Activated naive CD8-positive, alpha-beta T cell treated with anti-CD3 and anti-CD28 coated beads, Interleukin-2, amount 50 U/mL, for 16 hours (primary cell): Measurements from ENCODE around the gene NDUFA12.
"Not testable (repeated sequence)": the region's sequence is repeated elsewhere in the genome, so short reads cannot be mapped to it uniquely, and the experiment has no call there.

ENCODE experiments used
- DNase-seq: peaks from one replicate; pipeline ENCODE4 v3.0.0-alpha.2; 2020; ENCODE audit warnings: low read depth, low spot score

Gene NDUFA12

DNA sequence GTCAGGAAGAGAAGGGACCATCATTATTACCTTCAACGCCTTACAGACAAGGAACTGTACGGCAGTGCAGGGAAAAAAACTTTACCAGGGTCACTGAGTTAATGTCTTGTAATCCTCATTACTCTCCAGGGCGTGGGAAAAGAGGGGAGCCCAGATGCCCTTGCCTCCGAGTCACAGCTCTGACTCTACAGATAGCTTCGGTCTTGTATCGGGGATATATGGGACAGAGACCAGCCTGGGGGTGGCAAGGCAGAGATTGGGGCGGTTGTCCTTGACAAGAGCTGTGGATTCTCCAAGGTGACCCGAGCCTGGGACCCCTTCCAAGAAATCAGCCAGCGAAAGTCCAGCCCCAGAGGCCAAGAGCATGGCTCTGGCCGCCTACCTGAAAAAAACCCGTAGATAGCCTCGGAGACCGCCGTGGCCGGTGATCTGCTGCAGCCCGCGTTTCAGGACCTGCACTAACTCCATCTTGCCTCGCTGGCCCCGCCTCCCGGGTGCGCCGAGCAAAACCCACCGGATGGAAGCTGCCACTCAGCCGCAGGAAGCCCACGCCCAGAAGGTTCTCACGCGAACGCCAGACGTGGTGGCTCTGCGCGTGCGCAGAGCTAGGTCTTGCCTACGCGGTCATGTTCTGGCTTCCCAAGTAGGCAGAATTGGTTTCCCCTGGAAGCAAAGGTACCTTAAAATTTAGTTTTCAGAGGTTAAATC lies at the start of gene NDUFA12:
NDUFA12 (minus strand) TSS at position 485 of the 708 bp plus-strand sequence; CDS start at position 468, 17 bp downstream.
- DNase-seq, result peak; percentile 88

DNA sequence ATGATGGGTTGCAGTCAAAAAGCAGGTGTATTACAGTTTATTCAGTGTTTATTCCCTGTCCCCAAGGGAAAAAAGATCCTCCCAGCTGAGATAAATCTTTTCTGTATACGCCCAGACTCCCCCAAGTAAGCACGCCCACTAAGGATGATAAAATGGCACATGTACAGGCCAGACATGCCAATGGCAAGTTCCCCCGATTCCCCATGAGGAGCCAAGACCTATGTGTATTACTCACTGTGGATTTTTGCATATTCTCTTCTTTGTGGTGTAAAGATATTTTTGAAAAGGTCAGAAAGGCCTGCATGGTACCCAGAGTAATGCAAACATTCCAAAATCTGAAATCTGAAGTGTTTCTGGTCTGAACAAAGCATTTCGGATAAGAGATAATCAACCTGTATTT lies 47.7 kb upstream of the NDUFA12 start:
- DNase-seq, result no peak

GRCh38 chr12:95037906-95038305 lies 34.4 kb upstream of the NDUFA12 start:
- no peak for DNase-seq

DNA sequence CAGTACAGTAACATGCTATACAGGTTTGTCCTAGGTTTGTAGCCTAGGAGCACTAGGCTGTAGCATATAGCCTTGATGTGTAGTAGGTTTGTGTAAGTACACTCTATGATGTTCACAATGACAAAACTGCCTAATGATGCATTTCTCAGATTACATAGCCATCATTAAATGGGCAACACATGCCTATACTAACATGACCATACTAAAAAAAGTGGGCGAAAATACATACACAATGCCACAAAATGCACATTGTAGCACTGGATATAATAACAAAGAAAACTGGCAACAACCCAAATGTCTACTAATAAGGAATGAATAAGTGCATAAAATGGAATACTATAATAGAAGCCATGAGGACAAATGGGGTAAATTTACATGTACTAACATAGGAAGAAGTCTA lies 31.3 kb upstream of the NDUFA12 start:
- no peak for DNase-seq

DNA sequence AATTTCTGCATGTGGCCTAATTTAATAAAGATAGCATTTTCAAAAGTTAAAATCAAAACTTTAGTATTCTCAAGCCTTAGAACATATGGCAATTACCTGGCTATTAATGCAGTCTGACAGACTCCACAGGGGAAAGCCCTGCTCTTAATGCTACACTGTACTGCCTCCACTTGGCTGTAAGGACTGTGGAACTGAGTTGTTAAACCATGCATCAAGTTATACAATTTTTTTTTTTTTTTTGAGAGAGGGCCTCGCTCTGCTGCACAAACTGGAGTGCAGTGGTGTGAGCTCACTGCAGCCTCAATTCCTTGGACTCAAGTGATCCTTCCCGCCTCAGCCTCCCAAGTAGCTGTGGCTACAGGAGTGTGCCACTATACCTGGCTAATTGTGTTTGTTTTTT lies 19.0 kb upstream of the NDUFA12 start:
- DNase-seq, result no peak

- DNase-seq, result no peak
Observed at GRCh38 chr12:95017482-95017881, 14.0 kb upstream of the NDUFA12 start.

DNA sequence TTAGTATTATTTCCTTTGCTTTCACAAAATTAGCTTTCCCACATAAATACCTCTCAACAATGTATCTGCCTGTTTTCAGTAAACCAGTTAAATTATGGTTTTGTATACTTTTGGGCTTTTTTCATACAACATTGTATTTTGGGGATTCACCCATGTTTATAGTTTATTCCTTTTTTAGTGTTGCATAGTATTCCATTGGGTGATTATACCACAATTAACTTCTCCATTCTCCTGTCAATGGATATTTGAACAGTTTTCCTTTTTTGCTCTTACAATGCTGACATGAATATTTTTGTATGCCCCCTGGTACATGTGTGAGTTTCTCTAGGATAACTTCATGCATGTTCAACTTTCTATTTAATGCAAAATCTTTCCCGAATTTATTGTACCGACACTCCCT lies 12.6 kb upstream of the NDUFA12 start:
- no peak for DNase-seq

DNA sequence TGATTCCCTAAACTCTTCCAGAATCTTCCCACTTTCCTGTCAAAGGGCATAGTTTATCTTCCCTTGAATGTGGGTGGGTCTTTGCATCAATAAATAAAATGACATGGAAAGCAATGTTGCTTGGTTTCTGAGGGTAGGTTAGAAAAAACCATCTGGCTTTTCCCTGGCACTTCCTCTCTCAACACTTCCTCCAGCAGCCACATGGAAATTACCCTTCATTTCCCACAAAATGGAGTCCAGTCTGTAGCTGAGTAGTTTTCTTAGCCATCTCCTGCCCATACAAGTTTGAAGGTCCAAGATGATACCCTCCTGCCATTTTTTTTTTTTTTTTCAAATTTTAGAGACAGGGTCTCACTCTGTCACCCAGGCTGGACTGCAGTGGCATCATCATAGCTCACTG lies 11.1 kb upstream of the NDUFA12 start:
- no peak for DNase-seq

DNA sequence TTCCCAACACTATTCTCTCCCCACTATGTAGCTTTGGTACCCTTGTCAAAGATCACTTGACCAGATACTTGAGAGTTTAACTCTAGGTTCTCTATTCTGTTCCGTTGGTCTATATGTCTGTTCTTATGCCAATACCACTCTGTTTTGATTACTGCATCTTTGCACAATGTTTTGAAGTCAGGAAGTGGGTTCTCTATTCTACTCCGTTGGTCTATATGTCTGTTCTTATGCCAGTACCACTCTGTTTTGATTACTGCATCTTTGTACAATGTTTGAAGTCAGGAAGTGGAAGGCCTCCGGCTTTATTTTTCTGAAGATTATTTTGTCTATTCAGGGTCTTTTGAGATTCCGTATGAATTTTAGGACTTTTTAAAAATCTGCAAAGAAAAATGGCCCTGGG lies 2.7 kb upstream of the NDUFA12 start:
- no peak for DNase-seq

DNA sequence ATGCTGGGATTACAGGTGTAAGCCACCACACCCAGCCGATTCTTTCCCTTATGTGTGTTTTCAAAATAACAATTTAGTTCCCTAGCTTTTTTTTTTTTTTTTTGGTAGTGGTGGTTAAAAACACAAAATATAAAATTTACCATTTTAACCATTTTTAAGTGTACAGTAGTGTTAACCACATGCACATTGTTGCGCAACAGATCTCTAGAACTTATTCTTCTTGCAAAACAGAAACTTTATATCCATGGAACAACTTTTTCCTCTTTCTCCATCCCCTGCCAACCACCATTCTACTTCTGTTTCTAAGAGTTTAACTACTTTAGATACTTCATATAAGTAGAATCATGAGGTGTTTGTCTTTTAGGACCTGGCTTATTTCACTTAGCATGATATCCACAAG lies 1.1 kb upstream of the NDUFA12 start:
- no peak for DNase-seq

- no peak for DNase-seq
Observed at GRCh38 chr12:95003921-95004272, 400 bp upstream of the NDUFA12 start.

DNA sequence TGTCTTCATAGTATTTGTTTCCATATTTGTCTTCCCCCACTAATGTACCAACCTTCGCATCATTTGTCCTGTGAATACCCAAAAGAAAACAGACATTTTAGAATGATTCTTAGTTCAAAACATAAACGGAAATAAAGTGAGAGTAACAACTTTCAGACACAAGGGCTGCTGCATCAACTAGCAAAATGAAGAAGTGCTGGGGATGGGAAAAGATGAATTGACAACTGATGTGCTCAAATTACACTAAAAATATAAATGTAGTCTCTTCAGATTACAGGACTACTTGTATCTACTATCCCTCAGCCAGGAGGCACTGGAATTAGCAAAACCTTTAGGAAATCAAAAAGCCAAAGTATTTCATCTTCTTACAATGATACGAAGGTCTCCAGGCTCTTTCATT lies 743 bp downstream of the NDUFA12 start:
- DNase-seq, result no peak

GRCh38 chr12:94998326-94998725 lies 5.2 kb downstream of the NDUFA12 start:
- no peak for DNase-seq

DNA sequence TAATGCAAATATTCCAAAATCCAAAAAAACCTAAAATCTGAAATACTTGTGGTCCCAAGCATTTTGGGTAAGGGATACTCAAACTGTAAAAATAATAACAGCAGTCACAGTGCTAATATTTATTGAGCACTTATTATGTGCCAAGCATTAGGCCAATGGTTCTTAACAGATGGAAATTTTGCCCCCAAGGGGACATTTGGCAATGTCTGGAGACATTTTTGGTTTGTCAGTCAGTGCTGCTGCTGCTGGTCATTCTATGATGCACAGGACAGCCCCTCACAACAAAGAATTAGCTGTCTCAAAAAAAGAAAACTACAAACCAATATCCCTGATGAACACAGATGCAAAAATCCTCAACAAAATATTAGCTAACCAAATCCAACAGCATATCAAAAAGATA lies 5.8 kb downstream of the NDUFA12 start:
- no peak for DNase-seq

- DNase-seq, result no peak
Observed at GRCh38 chr12:94997061-94997460, 6.4 kb downstream of the NDUFA12 start.

DNA sequence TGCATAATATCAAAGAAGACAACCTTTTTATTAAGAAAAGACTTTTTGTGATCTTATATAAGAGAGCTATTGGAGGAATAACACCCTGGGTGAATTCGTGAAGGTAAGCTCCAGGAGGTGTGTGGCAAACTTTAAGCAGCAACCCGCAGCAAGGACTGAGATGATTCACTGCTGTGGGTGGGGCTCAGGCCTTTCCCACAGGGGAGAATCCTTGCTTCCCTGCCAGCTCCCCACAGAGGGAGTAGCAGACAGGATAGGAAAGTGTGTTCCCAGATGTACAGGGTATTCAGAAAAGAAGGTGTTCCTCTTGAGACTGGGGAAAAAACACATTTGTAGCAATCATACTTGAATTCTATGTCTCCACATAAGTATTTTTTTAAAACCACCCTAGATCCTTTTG lies 9.2 kb downstream of the NDUFA12 start:
- no peak for DNase-seq

DNA sequence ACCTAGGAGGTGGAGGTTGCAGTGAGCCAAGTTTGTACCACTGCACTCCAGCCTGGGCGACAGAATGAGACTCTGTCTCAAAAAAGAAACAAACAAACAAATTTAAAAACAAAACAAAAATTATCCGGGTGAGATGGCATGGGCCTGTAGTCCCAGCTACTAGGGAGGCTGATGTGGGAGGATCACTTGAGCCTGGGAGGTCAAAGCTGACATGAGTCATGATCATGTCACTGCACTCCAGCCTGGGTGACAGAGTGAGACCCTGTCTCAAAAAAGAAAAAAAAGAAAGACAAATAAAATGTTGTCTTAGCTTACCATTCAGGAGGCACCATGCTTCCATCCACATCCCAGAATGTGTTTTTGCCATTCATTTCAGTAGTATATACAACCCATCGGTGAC lies 9.6 kb downstream of the NDUFA12 start:
- DNase-seq, result not testable (repeated sequence)

- no peak for DNase-seq
Observed at GRCh38 chr12:94990222-94990621, 13.3 kb downstream of the NDUFA12 start.

- DNase-seq, result no peak
Observed at GRCh38 chr12:94988471-94988870, 15.0 kb downstream of the NDUFA12 start.

DNA sequence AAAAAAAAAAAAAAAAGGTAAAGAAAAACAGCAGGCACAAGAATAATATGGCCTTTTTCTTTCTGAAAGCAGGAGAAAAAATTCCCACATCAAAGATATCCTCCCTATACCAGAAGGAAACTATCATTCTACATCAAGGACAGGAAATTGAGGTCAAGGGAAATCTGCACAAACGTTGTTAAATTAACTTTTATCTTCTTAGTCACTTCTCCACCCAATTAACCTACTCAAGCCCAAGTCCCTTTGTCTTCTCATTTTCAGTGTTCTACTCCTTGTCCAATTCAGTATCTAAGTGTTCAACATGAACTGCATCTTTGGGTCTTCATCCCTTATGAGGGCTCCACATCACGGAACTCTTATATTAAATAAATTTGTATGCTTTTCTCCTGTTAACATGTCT lies 15.7 kb downstream of the NDUFA12 start:
- DNase-seq, result no peak

- no peak for DNase-seq
Observed at GRCh38 chr12:94987076-94987669, 16.3 kb downstream of the NDUFA12 start.

DNA sequence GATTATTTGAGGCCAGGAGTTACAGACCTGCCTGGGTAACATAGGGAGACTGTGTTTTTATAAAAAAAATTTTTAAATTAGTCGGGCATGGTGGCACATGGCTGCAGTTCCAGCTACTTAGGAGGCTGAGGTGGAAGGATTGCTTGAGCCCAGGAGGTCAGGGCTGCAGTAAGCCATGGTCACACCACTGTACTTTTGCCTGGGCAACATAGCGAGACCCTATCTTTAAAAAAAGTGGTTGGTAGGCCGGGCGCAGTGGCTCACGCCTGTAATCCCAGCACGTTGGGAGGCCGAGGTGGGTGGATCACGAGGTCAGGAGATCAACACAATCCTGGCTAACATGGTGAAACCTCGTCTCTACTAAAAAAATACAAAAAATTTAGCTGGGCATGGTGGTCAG lies 18.4 kb downstream of the NDUFA12 start:
- not testable (repeated sequence) for DNase-seq

DNA sequence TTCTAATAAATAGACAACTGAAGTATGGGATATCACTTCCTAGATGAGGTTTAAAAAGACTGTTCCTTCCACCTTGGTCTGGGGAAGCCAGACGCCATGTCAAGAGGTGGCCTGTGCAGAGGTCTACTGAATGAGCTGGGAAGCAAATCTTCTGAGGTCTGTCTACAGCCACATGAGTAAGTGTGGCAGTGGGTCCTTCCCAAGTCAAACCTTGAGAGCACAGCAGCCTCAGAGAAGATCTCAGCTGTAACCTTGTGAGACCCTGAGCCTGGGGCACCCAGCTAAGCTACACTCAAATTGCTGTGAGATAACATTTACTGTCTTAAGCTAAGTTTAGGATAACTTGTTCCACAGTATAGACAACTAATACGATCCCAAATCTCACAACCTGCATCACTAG lies 20.2 kb downstream of the NDUFA12 start:
- no peak for DNase-seq

GRCh38 chr12:94982456-94982855 lies 21.0 kb downstream of the NDUFA12 start:
- DNase-seq, result no peak
